IMR-90 (cell line): ENCODE measurements around the gene HRH3. TPM values are rescaled to one million over a fixed set of nuclear protein-coding genes. Genes with fewer than 3 reads are reported as not detected.

ENCODE experiments used
- ATAC-seq: fragments of 200-7000 bp; cut with Tn5 transposase; 2 replicates; pipeline ENCODE4 v1.9.1; 2020; ENCODE audit warnings: low read depth, mild to moderate bottlenecking, moderate library complexity
- BruUV-seq: library from RNA; stranded (reverse); fragments of 400-500 nt; replicated peaks from 2 replicates; lab custom pipeline; 2021; lab: Mats Ljungman, UMichigan
- CTCF ChIA-PET: fragments of 300-600 bp; formaldehyde crosslinking; extraction: SDS; loops from one replicate; lab custom pipeline; 2021; ENCODE audit warnings: antibody characterized with exemption; lab: Yijun Ruan, JAX
- POLR2A ChIA-PET: fragments of 300-600 bp; sonication (Branson Sonifier 250); formaldehyde crosslinking; loops from one replicate; lab custom pipeline; 2022; ENCODE audit warnings: antibody characterized with exemption; ENCODE audit not compliant: unreplicated experiment; lab: Charles Lee
- DNase-seq: peaks from one replicate; pipeline ENCODE4 v3.0.0; 2013
- H2AFZ ChIP-seq: replicated peaks from 2 replicates; pipeline ENCODE3; 2013; ENCODE audit warnings: low read length, mild to moderate bottlenecking; ENCODE audit not compliant: poor library complexity
- H2AK5ac ChIP-seq: 2 replicates; pipeline ENCODE4 v1.6.1; 2013; ENCODE audit warnings: low read depth, low read length, inconsistent platforms
- H2AK9ac ChIP-seq: replicated peaks from 2 replicates; pipeline ENCODE3; 2013; ENCODE audit warnings: mild to moderate bottlenecking, low read depth, low read length, moderate library complexity; ENCODE audit not compliant: poor library complexity
- H2BK120ac ChIP-seq: 2 replicates; pipeline ENCODE4 v1.6.1; 2013; ENCODE audit warnings: low read depth, low read length, inconsistent platforms
- H2BK15ac ChIP-seq: 3 replicates; pipeline ENCODE4 v1.6.1; 2013; ENCODE audit warnings: low read depth, low read length, inconsistent platforms
- H2BK20ac ChIP-seq: 2 replicates; pipeline ENCODE4 v1.6.1; 2013; ENCODE audit warnings: low read depth, mild to moderate bottlenecking, inconsistent platforms, low read length, moderate library complexity
- H2BK5ac ChIP-seq: 2 replicates; pipeline ENCODE4 v1.6.1; 2013; ENCODE audit warnings: mild to moderate bottlenecking, low read depth, low read length, inconsistent platforms; ENCODE audit not compliant: poor library complexity, severe bottlenecking
- H3K14ac ChIP-seq: replicated peaks from 2 replicates; pipeline ENCODE4 v1.6.1; 2013; ENCODE audit warnings: low read depth, low read length, inconsistent platforms
- H3K18ac ChIP-seq: 2 replicates; pipeline ENCODE4 v1.6.1; 2013; ENCODE audit warnings: low read depth, low read length, control low read depth
- H3K23ac ChIP-seq: 2 replicates; pipeline ENCODE4 v1.6.1; 2013; ENCODE audit warnings: low read depth, low read length, inconsistent platforms
- H3K27ac ChIP-seq: 2 replicates; pipeline ENCODE4 v1.5.1; 2013; ENCODE audit warnings: mild to moderate bottlenecking, control low read depth, low read length; ENCODE audit not compliant: insufficient read depth
- H3K27me3 ChIP-seq: 2 replicates; pipeline ENCODE4 v1.6.1; 2013; ENCODE audit warnings: low read length; ENCODE audit not compliant: control insufficient read depth, insufficient read depth
- H3K36me3 ChIP-seq: 2 replicates; pipeline ENCODE4 v1.6.1; 2013; ENCODE audit warnings: low read length, mixed read lengths; ENCODE audit not compliant: control insufficient read depth, insufficient read depth
- H3K4ac ChIP-seq: 2 replicates; pipeline ENCODE4 v1.6.1; 2013; ENCODE audit warnings: low read depth, low read length, inconsistent platforms
- H3K4me1 ChIP-seq: 2 replicates; pipeline ENCODE4 v1.6.1; 2013; ENCODE audit warnings: low read length, mixed read lengths; ENCODE audit not compliant: control insufficient read depth, insufficient read depth
- H3K4me2 ChIP-seq: 2 replicates; pipeline ENCODE4 v1.6.1; 2013; ENCODE audit warnings: low read depth, mild to moderate bottlenecking, control low read depth, low read length, moderate library complexity
- H3K4me3 ChIP-seq: 2 replicates; pipeline ENCODE4 v1.5.1; 2013; ENCODE audit warnings: low read depth, mild to moderate bottlenecking, control low read depth, low read length, moderate library complexity; ENCODE audit not compliant: insufficient read depth
- H3K56ac ChIP-seq: 2 replicates; pipeline ENCODE4 v1.6.1; 2013; ENCODE audit warnings: low read length, inconsistent platforms; ENCODE audit not compliant: insufficient read depth; ENCODE audit errors: extremely low read depth
- H3K79me1 ChIP-seq, 2 experiments: 2 replicates each; pipeline ENCODE4 v1.6.1; 2013; ENCODE audit warnings: low read length in 2 of 2, inconsistent platforms in 1 of 2, low read depth in 1 of 2
- H3K9ac ChIP-seq: 2 replicates; pipeline ENCODE4 v1.6.1; 2013; ENCODE audit warnings: low read depth, low read length, control low read depth
- H3K9me1 ChIP-seq: 2 replicates; pipeline ENCODE4 v1.6.1; 2013; ENCODE audit warnings: low read length, inconsistent platforms; ENCODE audit not compliant: insufficient read depth
- H3K9me3 ChIP-seq: 2 replicates; pipeline ENCODE4 v1.6.1; 2013; ENCODE audit warnings: low read length; ENCODE audit not compliant: control insufficient read depth, insufficient read depth
- H4K20me1 ChIP-seq: 2 replicates; pipeline ENCODE4 v1.6.1; 2013; ENCODE audit warnings: low read length, inconsistent platforms; ENCODE audit not compliant: insufficient read depth
- H4K5ac ChIP-seq: 2 replicates; pipeline ENCODE4 v1.6.1; 2013; ENCODE audit warnings: mild to moderate bottlenecking, low read depth, low read length, control low read depth
- H4K8ac ChIP-seq, 2 experiments: 2 replicates each; pipeline ENCODE4 v1.6.1; 2013; ENCODE audit warnings: low read depth in 2 of 2, low read length in 2 of 2, control low read depth in 1 of 2, inconsistent platforms in 1 of 2
- H4K91ac ChIP-seq: 2 replicates; pipeline ENCODE4 v1.6.1; 2013; ENCODE audit warnings: low read depth, low read length, inconsistent platforms; ENCODE audit not compliant: insufficient read depth
- BHLHE40 ChIP-seq: fragments of 150-350 bp; IDR thresholded peaks from 2 replicates; pipeline ENCODE4 v1.6.1; 2016; ENCODE audit warnings: mild to moderate bottlenecking, low read depth, low read length
- CEBPB ChIP-seq: IDR thresholded peaks from 2 replicates; pipeline ENCODE4 v1.6.1; 2012; ENCODE audit warnings: low read depth, low read length, improper control_type of control experiment
- CHD1 ChIP-seq: IDR thresholded peaks from 2 replicates; pipeline ENCODE4 v1.6.1; 2012; ENCODE audit warnings: low read depth, low read length, improper control_type of control experiment
- CTCF ChIP-seq: conservative IDR thresholded peaks from 2 replicates; pipeline ENCODE4 v1.5.1; 2012; ENCODE audit warnings: mild to moderate bottlenecking, low read depth, low read length, improper control_type of control experiment
- ELK1 ChIP-seq: fragments of 150-350 bp; IDR thresholded peaks from 2 replicates; pipeline ENCODE4 v1.6.1; 2016; ENCODE audit warnings: low read depth, mild to moderate bottlenecking, low read length, moderate library complexity, borderline replicate concordance
- FOS ChIP-seq: fragments of 150-350 bp; IDR thresholded peaks from 2 replicates; pipeline ENCODE4 v1.6.1; 2016; ENCODE audit warnings: low read depth, low read length
- MAFK ChIP-seq: IDR thresholded peaks from 2 replicates; pipeline ENCODE4 v1.6.1; 2012; ENCODE audit warnings: low read depth, low read length, improper control_type of control experiment
- MAZ ChIP-seq: IDR thresholded peaks from 2 replicates; pipeline ENCODE4 v1.6.1; 2012; ENCODE audit warnings: low read depth, mild to moderate bottlenecking, low read length, improper control_type of control experiment, moderate library complexity, borderline replicate concordance
- NFE2L2 ChIP-seq: fragments of 150-350 bp; IDR thresholded peaks from 2 replicates; pipeline ENCODE4 v1.6.1; 2016; ENCODE audit warnings: low read depth, mild to moderate bottlenecking, low read length
- POLR2A ChIP-seq: IDR thresholded peaks from 2 replicates; pipeline ENCODE4 v1.6.1; 2012; ENCODE audit warnings: mild to moderate bottlenecking, low read depth, low read length
- RAD21 ChIP-seq: IDR thresholded peaks from 2 replicates; pipeline ENCODE4 v1.6.1; 2012; ENCODE audit warnings: low read length, improper control_type of control experiment
- RCOR1 ChIP-seq: IDR thresholded peaks from 2 replicates; pipeline ENCODE4 v1.6.1; 2012; ENCODE audit warnings: mild to moderate bottlenecking, low read length, improper control_type of control experiment; ENCODE audit not compliant: insufficient replicate concordance
- RFX5 ChIP-seq: IDR thresholded peaks from 2 replicates; pipeline ENCODE4 v1.8.0; 2012; ENCODE audit warnings: low read depth, mild to moderate bottlenecking, low read length, moderate library complexity
- SMC3 ChIP-seq: fragments of 150-350 bp; IDR thresholded peaks from 2 replicates; pipeline ENCODE4 v1.6.1; 2016; ENCODE audit warnings: low read depth, mild to moderate bottlenecking, antibody characterized with exemption, low read length, moderate library complexity
- WGBS, 2 experiments: methylation state at CpG; one replicate each; pipeline versions ENCODE4 v1.1.5 to v1.1.7; 2013; ENCODE audit warnings: missing lambda C conversion rate in 2 of 2; ENCODE audit not compliant: insufficient read length in 1 of 2; ENCODE audit errors: extremely low coverage in 2 of 2; 5-methylcytosine and 5-hydroxymethylcytosine counted together
- dilution Hi-C: fragments of 300-500 bp; cut with HindIII; formaldehyde crosslinking; loops from one replicate; pipeline ENCODE4 v1.14.3; 2018; ENCODE audit warnings: low sequenced_read_pairs; ENCODE audit not compliant: unreplicated experiment
- in situ Hi-C: fragments of 300-500 bp; cut with MboI; formaldehyde crosslinking; loops from 3 replicates; pipeline ENCODE4 v1.14.3; 2019; ENCODE audit warnings: low sequenced_read_pairs, inconsistent platforms, mixed read lengths
- intact Hi-C: fragments of 100-400 bp; cut with micrococcal nuclease; formaldehyde crosslinking; loops from 2 replicates; pipeline ENCODE4 v1.10.0; 2022
- polyA plus RNA-seq, 3 experiments: library from polyadenylated mRNA; depleted of rRNA; stranded (reverse); fragments of >200 nt; gene quantifications; 2 replicates each; pipeline ENCODE4 v1.2.3, GENCODE V29; 2012; ENCODE audit warnings: low replicate concordance in 1 of 3
- total RNA-seq: library from RNA; depleted of rRNA; stranded (reverse); fragments of >200 nt; gene quantifications from 2 replicates; pipeline ENCODE4 v1.2.3, GENCODE V29; 2012

The HRH3 gene
- total and polyA plus RNA-seq, 2 of the 4 experiments (the other 2 are of a cell fraction) = not detected

- dilution Hi-C loops = no loop called here
- H3K4me1 ChIP-seq = peaks cover 4% of the 10 kb centered on the region
- peak within 1 kb of the TSS; percentile 94 for H2AFZ ChIP-seq
- H3K4me3 ChIP-seq = peak within 1 kb of the TSS; percentile 99
- H2BK120ac ChIP-seq = no peak within 1 kb of the TSS
- in situ Hi-C loops = no loop called here
- peak within 1 kb of the TSS; percentile 95 for H3K23ac ChIP-seq
- no peaks in the 10 kb centered on the region for H3K9me1 ChIP-seq
- H2AK9ac ChIP-seq = peak within 1 kb of the TSS; percentile 96
- intact Hi-C loops = no loop called here
- peak within 1 kb of the TSS; percentile 31 to 87; a peak in 3 of 4 replicates for H4K8ac ChIP-seq
- no TSS peak for BruUV-seq
- H4K91ac ChIP-seq = peak within 1 kb of the TSS; percentile 49; the same call in 1 of the 2 replicates
- H3K27me3 ChIP-seq = peaks cover 13% of the 10 kb centered on the region
- peak within 1 kb of the TSS; percentile 94 for H3K9ac ChIP-seq
- peak; percentile 99 for ATAC-seq
- DNase-seq = peak; percentile 95
- H4K5ac ChIP-seq = peak within 1 kb of the TSS; percentile 93
- H3K4me2 ChIP-seq = peak within 1 kb of the TSS; percentile 98
- H3K27ac ChIP-seq = peak within 1 kb of the TSS; percentile 77
- H2BK20ac ChIP-seq = no peak within 1 kb of the TSS
- H4K20me1 ChIP-seq = peaks cover 37% of the 10 kb centered on the region
- CTCF ChIA-PET = no interaction called here
- peak within 1 kb of the TSS; percentile 83 for H2AK5ac ChIP-seq
- peaks cover 12% of the 10 kb centered on the region; the same call in 1 of the 2 replicates for H3K36me3 ChIP-seq
- H2BK15ac ChIP-seq = no peak within 1 kb of the TSS
- peaks cover 15 to 40% of the 10 kb centered on the region in 2 experiments for H3K79me1 ChIP-seq
- peaks cover 4% of the 10 kb centered on the region for H3K9me3 ChIP-seq
- H3K18ac ChIP-seq = peak within 1 kb of the TSS; percentile 76; the same call in 1 of the 2 replicates
- H3K4ac ChIP-seq = peak within 1 kb of the TSS; percentile 93
- H3K14ac ChIP-seq = peak within 1 kb of the TSS; percentile 87; the same call in 1 of the 2 replicates
- POLR2A ChIA-PET = no interaction called here
- 3% methylated on average over 15 of the region's 55 CpGs; no CpG with 5 or more reads in 1 of the 2 experiments for WGBS, 2 experiments
- H3K56ac ChIP-seq = peak within 1 kb of the TSS; percentile 35; the same call in 1 of the 2 replicates
- peak within 1 kb of the TSS; percentile 14 for H2BK5ac ChIP-seq
- no peak for TF ChIP-seq CTCF
- no peak for TF ChIP-seq CEBPB
- TF ChIP-seq POLR2A = 0 out of 2 replicates have a peak, but pooled peaks have one; percentile 50
- TF ChIP-seq MAZ = peak; percentile 95
- TF ChIP-seq ELK1 = no peak
- no peak for TF ChIP-seq RFX5
- no peak for TF ChIP-seq RAD21
- TF ChIP-seq BHLHE40 = no peak
- no peak for TF ChIP-seq SMC3
- TF ChIP-seq CHD1 = no peak
- no peak for TF ChIP-seq RCOR1
- TF ChIP-seq FOS = peak; percentile 66
- no peak for TF ChIP-seq NFE2L2
- TF ChIP-seq MAFK = no peak
Observed at GRCh38 chr20:62237801-62238568, 17.9 kb upstream of the HRH3 start, which contains the start of gene OSBPL2. Gene OSBPL2, plus strand, starts transcription at chr20:62238521. Its CDS starts 17,664 bp downstream, at chr20:62256185.
